ENCODE results near the gene MFSD2B.

- TF ChIP-seq CTCF (IDR thresholded peaks at IDR 0.05; ENCODE audit: insufficient read depth, low read length, poor library complexity, severe bottlenecking) (no peak), EZH2phosphoT487 (conservative IDR thresholded peaks at IDR 0.05; ENCODE audit: low read length) (no peak)
Measured at GRCh38 chr2:24054366-24055010, 44.6 kb downstream of the MFSD2B start.

All from SU-DHL-6 (cell line).